ENCODE measurements around the gene ING5.

Gene ING5

GRCh38 chr2:241764275-241765241 lies 62.7 kb downstream of the ING5 start:
- DNase-seq: no peak

- DNase-seq: no peak
Measured at GRCh38 chr2:241767464-241768250, 65.8 kb downstream of the ING5 start.

GRCh38 chr2:241768251-241768711 lies 66.4 kb downstream of the ING5 start:
- DNase-seq: no peak

- DNase-seq: no peak
Measured at GRCh38 chr2:241768850-241769249, 67.0 kb downstream of the ING5 start.

GRCh38 chr2:241769819-241770184 lies 68.0 kb downstream of the ING5 start:
- DNase-seq: no peak

GRCh38 chr2:241770185-241770935 lies 68.5 kb downstream of the ING5 start:
- no peak for DNase-seq

GRCh38 chr2:241770936-241771285 lies 69.1 kb downstream of the ING5 start:
- no peak for DNase-seq

GRCh38 chr2:241771286-241772062 lies 69.6 kb downstream of the ING5 start:
- peak in 1 of 2 experiments; percentile 23 for DNase-seq

- no peak for DNase-seq
Measured at GRCh38 chr2:241772063-241772499, 70.2 kb downstream of the ING5 start.

- no peak for DNase-seq
Measured at GRCh38 chr2:241773511-241774418, 71.9 kb downstream of the ING5 start.

- no peak for DNase-seq
Measured at GRCh38 chr2:241774419-241775222, 72.8 kb downstream of the ING5 start.

GRCh38 chr2:241775223-241776177 lies 73.7 kb downstream of the ING5 start:
- no peak for DNase-seq

- DNase-seq: no peak
Measured at GRCh38 chr2:241776336-241777169, 74.7 kb downstream of the ING5 start, which contains the start of gene GAL3ST2. Gene GAL3ST2, plus strand, starts transcription at chr2:241776822. Its CDS starts 134 bp downstream, at chr2:241776956.

GRCh38 chr2:241777170-241777685 lies 75.4 kb downstream of the ING5 start:
- no peak for DNase-seq

- no peak for DNase-seq
Measured at GRCh38 chr2:241777686-241778627, 76.1 kb downstream of the ING5 start.

Data from NCI-H524 (cell line).